Renal pelvis (tissue), 4 donors: ENCODE results near the gene PIP5KL1. TPM values are rescaled to one million over a fixed set of nuclear protein-coding genes. Genes with fewer than 3 reads are reported as not detected.
"Not testable (repeated sequence)": the region's sequence is repeated elsewhere in the genome, so short reads cannot be mapped to it uniquely, and the experiment has no call there.

Experiments
- DNase-seq: peaks from one replicate; pipeline ENCODE4 v3.0.0-alpha.2; 2013
- polyA plus RNA-seq, 3 donors: library from polyadenylated mRNA; unstranded; fragments of 120-200 nt; gene quantifications; one replicate each; pipeline ENCODE4 v1.2.1, GENCODE V29; 2013; ENCODE audit not compliant: insufficient read length in 3 of 3

PIP5KL1 gene
- polyA plus RNA-seq, 3 donors = 1.9 to 2.9 (median 2.7) TPM

DNA sequence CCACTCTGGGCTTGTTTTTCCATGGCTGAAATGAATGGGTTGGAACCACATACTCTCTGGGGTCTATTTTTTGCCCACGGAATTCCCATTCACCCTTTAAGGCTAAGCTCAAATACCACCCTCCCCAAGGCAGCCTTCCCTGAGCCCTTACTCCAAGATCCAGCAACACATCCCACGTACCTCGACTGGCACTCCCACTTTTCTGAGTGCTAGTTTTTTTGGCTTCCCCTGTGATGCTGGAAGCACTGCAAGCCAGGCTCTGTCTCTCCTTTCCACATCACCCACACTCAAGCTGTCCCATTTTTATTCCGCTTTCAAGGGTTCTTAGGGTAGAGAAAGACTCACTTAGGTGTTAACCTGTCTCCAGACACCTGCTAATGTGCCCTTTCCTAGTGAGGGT, 37.2 kb downstream of the PIP5KL1 start:
- no peak for DNase-seq

DNA sequence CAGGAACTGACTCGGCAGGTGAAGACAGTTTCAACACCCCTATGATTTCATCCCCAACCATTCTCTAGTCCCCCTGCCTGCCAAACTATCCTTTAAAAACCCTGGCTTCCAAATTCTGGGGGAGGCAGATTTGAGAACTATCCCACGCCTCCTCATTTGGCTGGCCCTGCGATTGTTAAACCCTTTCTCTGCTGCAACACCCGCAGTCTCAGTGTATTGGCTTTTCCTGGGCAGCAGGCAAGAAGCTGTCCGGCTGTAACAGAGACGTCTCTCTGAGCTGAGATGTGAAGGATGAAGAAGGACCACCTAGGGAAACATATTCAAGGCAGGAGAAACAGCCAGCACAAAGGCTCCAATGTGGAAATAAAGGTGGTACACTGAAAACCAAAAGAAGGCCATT, 37.7 kb downstream of the PIP5KL1 start:
- no peak for DNase-seq

DNA sequence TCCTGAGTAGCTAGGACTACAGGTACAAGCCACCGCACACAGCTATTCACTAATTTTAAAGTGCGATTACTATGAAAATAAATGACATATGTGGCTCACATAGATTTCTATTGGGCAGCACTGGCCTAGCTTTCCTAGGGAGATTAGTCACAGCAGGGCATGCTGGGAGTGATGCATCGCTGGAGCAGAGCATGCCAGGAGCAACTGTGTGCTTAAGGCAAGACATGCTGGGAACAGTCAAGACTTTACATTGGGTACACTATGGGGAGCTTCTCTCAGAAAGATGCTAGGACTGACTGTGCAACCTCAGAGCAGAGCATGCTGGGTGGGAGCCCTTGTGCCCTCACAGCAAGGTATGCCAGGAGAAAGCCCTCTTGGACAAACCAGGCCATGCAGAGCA, 40.5 kb downstream of the PIP5KL1 start:
- no peak for DNase-seq

DNA sequence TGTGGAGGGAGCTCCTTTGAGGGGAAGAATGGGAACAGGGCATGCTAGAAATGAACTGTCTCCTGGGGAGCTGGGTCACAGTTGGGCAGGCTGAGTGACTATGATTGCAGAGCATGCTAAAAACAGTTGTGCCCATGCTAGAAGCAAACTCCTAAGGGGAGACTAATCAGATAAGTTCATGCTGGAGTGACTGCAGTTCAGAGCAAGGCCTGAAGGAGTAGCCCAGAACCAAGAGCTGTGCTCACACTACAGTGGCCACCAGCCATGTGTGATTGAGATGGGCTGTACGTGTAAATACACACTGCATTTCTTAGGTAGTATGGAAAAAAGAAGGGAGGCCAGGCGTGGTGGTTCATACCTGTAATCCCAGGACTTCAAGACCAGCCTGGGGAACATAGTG, 42.8 kb downstream of the PIP5KL1 start:
- no peak for DNase-seq

DNA sequence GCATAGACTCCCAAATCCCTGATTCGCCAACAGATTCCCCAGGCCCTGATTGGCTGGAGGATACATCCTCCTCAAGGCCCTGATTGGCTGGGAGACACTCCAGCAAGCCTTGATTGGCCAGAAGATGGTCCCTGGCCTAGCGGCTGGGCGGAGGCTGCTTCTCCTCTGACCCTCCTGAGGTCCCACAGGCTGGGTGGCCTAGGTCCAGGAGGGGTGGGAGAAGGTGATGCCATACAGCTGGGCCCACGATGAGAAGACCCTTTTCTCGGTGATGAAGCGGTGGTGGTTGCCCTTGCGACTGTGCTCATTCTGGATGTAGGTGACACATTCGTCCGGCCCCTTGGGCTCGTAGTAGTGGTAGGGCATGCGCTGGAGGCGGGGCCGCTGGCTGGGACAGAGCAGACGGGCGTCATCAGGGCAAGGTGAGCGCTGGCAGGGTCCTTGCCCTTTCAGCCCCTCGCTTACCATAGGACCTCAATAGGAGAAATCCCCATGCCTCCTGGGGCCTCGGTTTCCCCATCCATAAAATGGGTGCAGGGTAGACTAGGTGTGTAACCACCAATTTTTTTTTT, 44.1 kb downstream of the PIP5KL1 start:
- no peak for DNase-seq

DNA sequence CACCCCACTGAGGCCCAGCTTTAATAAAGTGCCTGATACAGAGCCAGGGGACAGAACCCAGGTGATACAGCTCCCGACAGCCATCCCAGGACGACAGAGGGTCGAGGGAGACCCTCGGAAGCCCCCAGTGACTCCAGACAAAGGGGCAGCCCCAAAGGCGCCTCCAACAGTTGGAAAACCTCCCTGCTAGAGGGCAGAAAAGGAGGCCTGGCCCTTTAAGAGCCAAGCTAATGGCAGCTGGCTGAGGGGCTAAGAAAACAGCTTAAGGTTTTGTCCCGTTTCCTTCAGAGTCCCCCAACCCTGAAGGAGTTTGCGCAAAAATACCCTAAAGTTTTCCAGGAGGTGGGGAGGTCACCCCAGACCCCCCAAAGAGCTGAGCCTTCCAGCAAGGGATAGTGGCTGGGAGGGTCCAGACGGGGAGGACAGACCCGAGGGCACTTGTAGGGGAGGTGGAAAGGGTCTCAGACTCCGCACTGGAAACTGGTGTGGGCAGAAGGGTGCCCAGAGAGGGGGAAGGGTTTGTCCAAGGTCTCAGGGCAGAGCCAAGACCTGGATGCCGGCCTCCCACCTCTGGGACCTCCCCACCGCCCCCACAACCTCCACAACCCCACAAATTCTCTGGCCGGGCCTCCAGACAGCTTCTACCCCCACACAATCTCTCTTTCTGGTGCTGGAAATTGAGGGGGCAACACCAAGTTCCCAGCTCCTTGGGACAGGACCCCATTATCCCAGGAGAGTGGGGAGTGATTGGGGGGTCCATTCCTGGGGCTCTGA, 44.9 kb downstream of the PIP5KL1 start:
- no peak for DNase-seq

DNA sequence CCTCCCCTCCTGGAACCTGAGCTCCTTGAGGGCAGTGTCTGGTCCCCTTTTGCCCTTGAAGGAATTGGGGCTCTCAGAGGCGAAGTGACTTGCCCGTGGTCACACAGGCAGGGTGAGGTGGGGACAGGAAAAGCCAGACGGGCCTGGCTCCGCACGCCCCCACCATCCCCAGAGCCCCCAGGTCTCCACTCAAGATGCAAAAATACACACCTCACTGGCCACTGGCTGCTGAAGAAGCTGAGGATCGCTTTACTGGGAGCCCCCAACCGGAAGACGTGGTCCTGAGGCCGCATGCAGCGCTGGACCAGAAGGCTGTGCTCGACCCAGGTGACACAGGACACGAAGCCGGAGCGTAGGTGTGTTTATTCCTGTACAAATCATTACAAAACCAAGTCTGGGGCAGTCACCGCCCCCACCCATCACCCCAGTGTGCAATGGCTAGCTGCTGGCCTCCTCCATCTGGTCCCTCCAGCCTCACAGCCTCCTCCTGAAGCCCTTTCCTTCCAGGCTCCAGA, 45.5 kb downstream of the PIP5KL1 start:
- DNase-seq = no peak

DNA sequence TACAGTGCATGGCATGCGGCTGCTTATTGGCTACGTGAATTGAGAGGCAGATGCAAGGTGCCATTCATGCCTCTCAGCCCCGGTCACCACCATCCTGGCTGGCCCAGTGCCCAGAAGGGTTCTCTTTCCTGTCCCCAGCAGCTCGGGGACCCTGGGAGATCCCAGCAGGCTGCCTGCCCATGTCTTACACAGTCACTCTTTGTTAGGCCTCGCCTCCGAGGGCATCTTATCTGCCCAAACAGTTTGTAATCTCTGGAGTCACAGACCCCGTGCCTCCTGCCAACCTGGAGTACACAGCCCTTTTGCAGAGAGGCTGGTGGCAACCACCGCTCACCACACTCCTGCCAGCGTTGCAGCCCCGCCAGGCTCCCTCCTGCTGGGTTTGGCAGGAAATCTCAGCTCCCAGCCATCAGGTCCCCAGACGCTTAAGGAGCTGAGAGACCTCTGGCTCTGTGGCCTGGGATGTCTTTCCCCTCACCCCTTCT, 46.1 kb downstream of the PIP5KL1 start:
- DNase-seq = no peak

DNA sequence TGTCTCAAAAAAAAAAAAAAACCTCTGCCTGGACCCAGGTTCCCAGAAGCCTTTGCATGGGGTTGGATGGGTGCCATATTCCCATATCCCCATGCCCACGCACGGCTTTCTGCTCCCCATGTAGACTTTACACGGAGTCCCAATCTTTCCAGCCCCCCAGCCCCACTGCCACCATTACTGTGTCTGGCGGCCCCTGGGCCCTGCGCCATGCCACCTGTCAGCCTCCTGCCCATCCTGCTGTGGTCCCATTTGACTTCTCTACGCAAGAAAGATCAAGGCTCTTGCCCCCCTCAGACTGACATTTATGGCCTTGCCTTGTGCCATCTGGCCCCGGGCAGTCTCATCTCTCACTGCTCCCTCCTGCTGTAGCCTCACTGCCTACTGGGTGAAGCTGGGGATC, 46.6 kb downstream of the PIP5KL1 start:
- no peak for DNase-seq

DNA sequence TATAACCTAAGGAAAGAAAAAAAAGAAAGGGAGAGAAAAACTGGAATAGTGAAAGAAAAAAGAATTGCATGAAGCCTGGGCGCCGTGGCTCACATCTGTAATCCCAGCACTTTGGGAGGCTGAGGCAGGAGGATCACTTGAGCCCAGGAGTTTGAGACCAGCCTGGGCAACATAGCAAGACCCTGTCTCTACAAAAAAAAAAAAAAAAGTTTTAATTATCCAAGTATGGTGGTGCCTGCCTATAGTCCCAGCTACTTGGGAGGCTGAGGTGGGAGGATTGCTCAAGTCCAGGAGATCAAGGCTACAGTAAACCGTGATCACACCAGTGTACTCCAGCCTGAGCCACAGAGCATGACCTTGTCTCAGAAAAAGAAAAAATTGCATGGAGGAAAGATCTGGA, 48.9 kb downstream of the PIP5KL1 start:
- DNase-seq = not testable (repeated sequence)

DNA sequence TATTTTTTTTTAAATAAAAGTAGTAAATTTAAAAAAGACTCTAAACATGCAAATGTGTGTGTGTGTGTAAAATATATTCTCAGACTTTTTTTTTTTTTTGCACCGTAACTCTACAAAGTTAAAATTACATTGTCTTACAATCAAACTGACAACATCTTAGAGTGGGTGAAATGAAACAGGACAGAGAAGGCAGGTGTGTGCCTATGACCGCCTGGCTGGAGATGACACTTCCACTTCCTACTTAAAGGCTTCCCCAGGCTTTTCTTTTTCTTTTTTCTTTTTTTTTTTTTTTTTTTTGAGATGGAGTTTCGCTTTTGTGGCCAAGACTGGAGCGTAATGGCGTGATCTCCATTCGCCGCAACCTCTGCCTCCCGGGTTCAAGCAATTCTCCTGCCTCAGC, 50.4 kb downstream of the PIP5KL1 start:
- DNase-seq = no peak

DNA sequence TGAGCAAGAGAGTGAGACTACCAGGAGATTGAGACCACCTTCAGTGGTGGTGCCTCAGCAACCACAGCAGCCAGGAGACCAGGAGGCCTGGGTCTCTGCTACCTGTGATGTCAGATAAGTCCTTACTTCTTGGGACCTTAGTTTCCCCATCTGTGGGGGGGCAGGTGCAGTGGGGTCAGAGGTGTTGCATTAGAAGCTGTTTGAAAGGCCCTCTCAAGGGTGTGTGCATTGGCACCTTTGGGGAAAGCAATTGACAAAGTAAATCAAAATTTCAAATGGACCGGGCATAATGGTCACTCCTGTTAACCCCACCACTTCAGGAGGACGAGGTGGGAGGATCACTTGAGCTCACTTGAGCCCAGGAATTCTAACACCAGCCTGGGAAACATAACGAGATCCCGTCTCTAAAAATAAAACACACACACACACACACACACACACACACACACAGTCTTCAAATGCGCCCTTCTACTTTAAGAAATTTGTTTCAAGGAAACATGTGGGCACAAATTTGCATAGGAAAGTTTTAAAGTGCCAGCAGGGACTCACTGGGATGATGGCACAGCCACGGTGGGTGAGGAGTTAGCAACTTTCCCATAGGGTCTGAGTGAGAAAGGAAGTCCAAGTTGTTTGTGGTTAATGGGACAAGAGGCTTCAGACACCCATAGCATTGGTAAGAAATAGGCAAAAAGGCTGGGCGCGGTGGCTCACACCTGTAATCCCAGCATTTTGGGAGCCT, 51.8 kb downstream of the PIP5KL1 start:
- DNase-seq = no peak

DNA sequence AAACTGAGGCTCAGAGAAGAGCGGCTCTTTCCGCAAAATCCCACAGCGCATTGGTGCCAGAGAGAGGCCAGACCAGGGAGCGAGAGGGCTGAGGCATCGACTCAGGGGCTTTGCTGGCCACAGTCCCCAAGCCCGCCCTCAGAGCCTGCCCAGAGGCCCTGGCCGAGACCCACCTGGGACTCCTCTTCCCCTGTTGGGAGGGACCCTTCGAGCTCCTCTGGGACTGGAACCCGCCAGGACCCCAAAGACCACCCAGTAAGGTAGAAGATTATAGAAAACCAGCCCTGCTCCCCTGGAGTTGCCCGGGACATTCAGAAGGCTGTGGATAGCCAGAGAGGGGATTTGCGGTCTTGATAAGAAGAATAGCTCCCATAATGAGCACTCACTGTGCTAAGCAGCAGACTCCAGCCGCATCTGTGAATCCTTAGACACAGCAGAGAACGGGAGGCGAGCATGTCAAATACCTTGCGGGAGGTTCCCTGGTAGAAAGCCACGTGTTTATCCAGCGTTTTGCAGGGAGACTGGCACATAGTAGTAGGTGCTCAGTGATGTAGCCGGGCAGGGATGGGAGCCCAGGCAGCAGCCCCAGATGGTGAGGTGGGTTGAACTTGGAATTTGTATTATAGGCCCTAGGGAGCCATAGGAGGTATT, 52.5 kb downstream of the PIP5KL1 start:
- no peak for DNase-seq

DNA sequence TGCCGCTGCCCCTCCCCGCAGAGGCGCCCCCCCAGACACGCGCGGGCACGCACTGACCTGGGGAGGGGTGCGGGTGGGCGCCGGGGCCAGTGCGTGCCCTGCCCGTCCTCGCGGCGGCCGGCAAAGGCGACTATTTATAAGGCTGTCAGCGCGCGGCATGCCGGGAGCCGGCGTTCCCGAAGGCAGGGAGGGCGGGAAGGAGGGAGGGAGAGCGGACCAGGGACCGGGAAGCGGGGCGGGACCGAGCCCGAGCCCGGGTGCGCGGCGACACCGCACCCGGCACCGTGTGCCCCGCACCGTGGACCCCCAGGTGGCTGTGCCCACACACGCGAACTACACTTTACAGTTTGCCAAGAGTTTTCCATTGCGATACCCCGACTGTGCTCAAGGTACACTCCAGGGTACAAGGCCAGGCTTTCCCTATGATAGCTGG, 53.0 kb downstream of the PIP5KL1 start, which contains the start of gene AK1:
Gene AK1, minus strand, starts transcription at position 110 of the 433 bp plus-strand sequence. CDS start 3,058 bp downstream, outside the sequence.
- no peak for DNase-seq

DNA sequence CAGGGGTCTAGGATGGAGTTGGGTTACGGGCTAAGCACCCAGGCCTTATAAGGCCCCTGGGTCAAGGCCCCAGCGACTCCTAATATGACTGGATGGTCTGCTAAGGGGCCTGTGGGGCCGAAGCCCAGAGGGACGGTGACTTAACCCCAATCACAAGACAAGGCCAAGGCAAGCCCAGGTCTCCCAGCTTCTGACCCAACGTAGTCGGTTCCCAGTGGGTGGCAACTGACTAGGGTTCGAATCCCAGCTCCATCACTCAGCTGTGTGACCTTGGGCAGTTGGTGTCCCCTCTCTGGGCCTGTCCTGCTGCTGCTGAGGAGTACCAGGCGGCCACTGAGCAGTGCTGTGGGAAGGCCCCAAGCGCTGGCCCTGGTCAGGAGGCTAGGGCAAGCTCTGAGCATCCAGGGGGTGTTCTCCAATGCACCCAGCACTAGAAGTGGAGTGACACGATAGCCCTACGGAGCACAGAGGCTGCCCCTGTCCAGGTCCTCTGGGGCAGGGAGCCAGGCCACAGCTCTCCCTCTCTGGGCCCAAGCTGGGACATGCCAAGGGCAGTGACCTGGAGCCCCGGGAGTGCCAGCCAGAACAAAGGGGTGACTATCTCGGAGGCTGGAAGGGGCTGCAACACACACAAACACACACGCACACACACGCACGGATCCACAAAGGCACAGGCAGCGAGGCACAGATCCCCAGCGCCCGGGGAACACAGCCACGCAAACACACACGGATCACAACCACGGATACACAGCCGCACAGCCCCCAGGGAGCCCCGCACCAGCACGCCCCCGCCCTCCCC, 53.6 kb downstream of the PIP5KL1 start:
- no peak for DNase-seq

DNA sequence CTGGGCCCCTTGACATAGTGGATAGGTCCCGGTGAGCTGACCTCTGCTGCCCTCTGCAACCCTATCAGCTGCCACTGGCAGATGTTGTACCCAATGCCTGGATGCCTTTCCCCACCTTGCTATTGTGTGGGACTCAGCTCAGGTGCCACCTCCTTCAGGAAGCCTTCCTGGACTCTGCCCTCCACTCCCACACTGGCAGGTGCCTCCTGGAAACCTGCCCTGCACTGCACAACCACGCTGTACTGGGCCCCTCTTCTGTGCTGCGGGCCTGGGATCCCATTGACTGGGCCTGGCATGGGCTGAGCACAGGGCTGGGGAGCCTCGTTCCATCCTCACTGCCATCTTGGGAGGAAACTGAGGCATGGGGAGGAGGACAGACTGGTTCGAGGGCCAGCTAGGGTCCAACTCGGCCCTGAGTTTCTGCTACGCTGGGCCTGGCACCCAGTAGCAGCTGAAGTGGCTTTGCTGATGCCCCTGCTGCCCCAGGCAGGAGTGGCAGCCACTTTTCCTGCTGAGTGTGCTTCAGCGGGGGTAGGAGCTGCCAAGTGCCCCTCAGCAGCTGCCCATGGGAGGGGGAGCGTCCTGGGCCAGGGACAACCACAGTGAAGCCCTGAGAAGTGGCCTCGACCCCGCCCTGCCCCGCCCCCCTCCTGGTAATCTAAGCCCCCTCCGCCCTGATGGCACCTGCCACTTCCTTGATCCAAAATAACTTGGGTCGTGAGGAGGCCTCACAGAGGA, 54.4 kb downstream of the PIP5KL1 start:
- DNase-seq = no peak

DNA sequence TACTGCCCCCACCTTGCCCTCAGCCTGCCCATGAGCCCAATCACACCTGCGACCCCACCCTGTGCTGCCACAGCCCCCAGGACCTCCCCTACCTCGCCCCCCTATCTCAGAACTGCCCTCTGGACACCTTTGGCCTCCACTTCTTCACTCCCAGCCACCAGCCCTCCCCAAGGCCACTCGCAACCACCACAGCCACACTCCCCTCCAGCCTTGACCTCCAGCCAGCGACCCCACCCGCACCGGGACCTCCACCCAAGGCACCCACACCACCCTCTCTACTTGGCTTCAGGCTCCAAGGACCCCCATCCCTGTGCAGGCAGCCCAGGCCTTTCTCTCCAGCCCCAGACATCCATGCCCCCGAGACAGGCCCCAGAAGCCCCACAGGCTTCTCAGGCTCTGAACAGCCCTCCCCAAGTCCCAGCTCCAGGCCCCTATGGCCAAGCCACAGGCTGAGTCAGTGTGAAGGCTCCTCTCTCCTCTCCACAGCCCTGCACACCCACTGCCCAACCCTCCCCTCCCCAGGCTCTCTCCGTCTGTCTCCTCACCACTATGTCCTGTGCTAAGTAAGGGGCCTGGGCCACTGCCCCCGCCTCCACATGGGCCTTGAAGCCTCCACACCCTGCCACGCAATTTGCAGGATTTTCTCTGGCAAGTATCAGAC, 55.1 kb downstream of the PIP5KL1 start:
- no peak for DNase-seq

DNA sequence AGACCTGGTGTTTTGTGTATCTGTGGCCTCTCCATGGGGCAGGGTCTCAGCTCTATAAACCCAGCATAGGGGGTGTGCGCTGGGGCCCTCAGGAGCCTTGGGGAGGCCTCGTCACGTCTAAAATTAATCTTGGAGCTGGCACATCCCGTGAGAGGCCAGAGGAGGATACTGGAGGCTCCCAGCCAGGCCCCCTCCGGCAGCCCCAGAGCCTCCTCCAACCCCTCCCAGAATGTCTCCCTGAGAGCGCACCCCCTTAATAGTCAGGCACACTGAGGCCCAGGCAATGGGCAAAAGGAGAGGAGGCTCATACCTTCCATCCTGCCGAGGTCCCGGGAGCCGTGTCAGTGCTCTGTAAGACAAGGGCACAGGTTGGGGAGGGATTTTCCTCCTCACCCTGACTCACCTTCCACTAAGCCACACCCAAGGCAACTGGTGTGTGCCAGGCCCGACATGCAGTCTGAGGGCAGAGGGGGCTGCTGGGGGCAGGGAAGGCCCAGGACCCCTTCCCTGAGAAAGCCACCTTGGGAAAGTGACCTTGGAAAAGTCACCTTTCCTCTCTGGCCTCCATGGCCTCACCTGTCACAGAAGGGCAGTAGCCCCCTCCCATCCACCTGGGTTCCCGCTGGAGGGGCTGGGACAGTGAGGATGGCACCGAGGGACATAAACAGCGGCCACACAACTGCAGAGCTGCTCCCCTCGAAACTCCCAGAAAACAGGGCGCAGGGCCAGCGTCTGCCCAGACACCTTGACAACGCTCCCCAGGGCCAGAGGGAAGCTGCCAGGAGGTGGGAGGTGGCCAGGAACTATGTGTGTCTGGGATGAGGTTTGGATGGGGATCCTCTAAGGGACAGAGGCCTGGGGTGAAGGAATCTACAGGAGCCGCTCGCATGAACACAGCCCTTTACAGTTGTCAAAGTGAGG, 56.0 kb downstream of the PIP5KL1 start:
- no peak for DNase-seq

DNA sequence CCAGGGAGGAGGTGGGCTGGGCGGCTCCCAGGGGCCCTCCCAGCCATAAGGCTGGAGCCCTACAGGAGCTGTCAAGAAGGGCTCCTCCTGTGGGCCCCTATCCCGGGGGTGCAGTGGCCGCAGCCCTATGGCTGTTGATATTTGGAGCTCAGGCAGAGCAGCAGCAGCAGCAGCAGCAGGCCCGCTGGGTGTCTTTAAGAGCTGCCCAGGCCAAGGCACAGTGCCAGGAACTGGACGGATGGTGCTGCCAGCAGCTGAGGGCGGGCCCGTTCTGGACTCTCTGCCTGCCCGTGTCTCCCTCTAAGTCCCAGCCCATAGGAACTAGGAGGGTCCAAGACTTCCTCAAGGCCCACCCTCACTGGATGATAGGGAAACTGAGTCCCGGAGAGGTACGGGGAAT, 56.7 kb downstream of the PIP5KL1 start:
- no peak for DNase-seq
